Measurements from ENCODE around the gene ADGRF4. TPM values are rescaled to one million over a fixed set of nuclear protein-coding genes. Genes with fewer than 3 reads are reported as not detected.
A peak's percentile ranks its signal among the peaks of the same experiment; 100 is the strongest.

Gene ADGRF4, protein sequence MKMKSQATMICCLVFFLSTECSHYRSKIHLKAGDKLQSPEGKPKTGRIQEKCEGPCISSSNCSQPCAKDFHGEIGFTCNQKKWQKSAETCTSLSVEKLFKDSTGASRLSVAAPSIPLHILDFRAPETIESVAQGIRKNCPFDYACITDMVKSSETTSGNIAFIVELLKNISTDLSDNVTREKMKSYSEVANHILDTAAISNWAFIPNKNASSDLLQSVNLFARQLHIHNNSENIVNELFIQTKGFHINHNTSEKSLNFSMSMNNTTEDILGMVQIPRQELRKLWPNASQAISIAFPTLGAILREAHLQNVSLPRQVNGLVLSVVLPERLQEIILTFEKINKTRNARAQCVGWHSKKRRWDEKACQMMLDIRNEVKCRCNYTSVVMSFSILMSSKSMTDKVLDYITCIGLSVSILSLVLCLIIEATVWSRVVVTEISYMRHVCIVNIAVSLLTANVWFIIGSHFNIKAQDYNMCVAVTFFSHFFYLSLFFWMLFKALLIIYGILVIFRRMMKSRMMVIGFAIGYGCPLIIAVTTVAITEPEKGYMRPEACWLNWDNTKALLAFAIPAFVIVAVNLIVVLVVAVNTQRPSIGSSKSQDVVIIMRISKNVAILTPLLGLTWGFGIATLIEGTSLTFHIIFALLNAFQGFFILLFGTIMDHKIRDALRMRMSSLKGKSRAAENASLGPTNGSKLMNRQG
- total RNA-seq (not detected), polyA plus RNA-seq (not detected)

DNA sequence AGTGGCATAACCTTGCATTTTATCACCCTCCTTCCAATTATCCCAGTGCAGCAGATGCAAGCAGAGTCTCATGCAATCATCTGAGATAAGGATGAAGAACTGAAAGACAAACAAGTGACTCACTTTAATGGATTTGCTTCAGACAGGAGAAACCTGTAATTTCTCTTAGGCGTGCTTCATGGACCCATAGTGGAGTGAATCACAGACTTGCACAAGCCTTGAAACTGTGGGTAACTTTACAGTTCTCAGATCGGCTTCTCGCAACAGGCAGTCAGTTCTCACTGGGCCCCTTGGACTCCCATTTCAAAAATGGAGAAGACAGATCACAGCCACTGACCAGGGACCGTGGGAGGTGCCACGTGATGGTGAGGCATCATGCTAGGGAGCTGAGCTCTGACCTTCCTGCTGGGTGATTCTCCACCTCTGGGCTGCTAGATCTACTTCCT is at the start of gene ADGRF4:
Gene ADGRF4 (plus strand): TSS at position 239 of the 446 bp plus-strand sequence. CDS start 8,666 bp downstream, outside the sequence.
- no peaks in the 10 kb centered on the region for H3K27me3 ChIP-seq (ENCODE audit: insufficient read depth, low read length, poor library complexity, severe bottlenecking)
- no peaks in the 10 kb centered on the region for H3K4me1 ChIP-seq (ENCODE audit: insufficient read depth, low read length)
- H3K9me3 Mint-ChIP-seq: no peaks in the 10 kb centered on the region
- no peak within 1 kb of the TSS for H3K27ac Mint-ChIP-seq
- H3K4me1 Mint-ChIP-seq: no peaks in the 10 kb centered on the region
- no peaks in the 10 kb centered on the region for H3K36me3 Mint-ChIP-seq
- no peaks in the 10 kb centered on the region for H3K36me3 ChIP-seq (ENCODE audit: insufficient read depth, low read length)
- H3K27ac ChIP-seq (ENCODE audit: low read depth, low read length): no peak within 1 kb of the TSS
- H3K4me3 Mint-ChIP-seq: no peak within 1 kb of the TSS
- no peak for DNase-seq
- no peaks in the 10 kb centered on the region for H3K9me3 ChIP-seq (ENCODE audit: low read length)
- no peak within 1 kb of the TSS for H3K4me3 ChIP-seq (ENCODE audit: low read length)
- peaks cover 0 to 1% of the 10 kb centered on the region in 2 donors for H3K27me3 Mint-ChIP-seq
- ChIA-PET POLR2A (no interaction called here), CTCF (no interaction called here)

DNA sequence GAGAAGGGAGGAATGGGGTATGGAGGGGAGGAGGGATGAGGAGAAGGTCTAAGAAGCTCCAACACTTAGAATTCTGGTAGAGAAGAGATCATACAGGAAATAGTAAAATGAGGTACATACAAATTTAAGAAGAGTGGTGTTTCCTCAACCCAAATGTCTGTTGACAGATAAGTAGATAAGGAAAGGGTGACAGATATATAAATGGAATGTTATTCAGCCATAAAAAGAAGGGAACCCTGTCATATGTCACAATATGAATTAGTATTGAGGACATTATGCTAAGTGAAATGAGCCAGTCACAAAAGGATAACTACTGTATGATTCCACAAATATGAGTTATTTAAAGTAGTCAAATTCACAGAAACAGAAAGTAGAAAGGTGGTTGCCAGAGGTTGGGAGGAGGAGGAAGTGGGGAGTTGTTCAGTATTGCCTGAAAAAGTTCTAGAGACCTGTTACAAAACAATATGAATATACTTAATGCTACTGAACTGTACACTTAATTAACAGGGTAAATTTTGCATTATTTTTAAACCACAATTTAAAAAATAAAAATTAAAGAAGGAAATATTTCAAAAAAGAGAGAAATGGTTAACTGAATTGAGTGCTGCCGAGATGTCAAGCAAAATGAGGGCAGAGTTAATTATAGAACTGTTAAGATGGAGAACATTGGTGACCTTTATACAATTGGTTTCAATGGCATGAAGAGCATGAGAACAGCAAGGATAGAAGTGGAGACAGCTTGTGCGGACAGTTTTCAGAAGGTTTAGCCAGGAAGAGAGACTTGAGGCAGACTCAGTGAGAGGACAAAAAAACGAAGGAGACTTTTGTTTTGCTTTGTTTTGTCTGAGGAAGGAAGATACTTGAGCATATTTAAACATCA is 47.6 kb upstream of the ADGRF4 start:
- CTCF ChIA-PET: no interaction called here
- Histone ChIP-seq H3K4me3 (ENCODE audit: low read length) (no peak overlapping the region), H3K4me1 (ENCODE audit: insufficient read depth, low read length) (peaks cover 11% of the 10 kb centered on the region), H3K36me3 (ENCODE audit: insufficient read depth, low read length) (no peaks in the 10 kb centered on the region), H3K27me3 (ENCODE audit: insufficient read depth, low read length, poor library complexity, severe bottlenecking) (no peaks in the 10 kb centered on the region), H3K27ac (ENCODE audit: low read depth, low read length) (no peak overlapping the region), H3K9me3 (ENCODE audit: low read length) (no peaks in the 10 kb centered on the region)
- Mint-ChIP-seq H3K27ac (no peak overlapping the region), H3K4me1 (peaks cover 0 to under 1% (median 0%) of the 10 kb centered on the region in 3 donors), H3K9me3 (no peaks in the 10 kb centered on the region), H3K4me3 (no peak overlapping the region), H3K27me3 (no peaks in the 10 kb centered on the region), H3K36me3 (no peaks in the 10 kb centered on the region)
- no peak for DNase-seq
- POLR2A ChIA-PET: no interaction called here

DNA sequence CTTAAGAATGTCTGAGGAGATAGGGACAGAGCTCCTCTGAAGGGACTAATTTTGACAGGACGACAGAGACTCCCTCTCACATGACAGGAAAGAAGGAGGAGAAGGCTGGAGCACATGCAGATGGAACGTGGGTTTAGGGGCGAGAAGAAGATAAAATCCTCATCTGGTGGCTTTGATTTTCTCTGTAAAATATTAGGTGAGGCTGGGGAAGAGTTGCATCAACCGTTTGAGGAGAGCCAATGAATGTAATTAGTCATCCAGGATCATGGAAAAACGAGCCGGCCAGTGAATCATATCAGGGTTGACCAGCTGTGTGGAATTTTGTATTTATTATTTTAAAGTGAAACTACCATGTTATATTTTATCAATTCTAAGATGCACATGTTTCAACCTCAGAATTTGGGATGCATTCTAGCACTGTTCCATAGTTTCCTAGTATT is 46.9 kb upstream of the ADGRF4 start:
- no peak overlapping the region for H3K4me3 Mint-ChIP-seq
- H3K36me3 ChIP-seq (ENCODE audit: insufficient read depth, low read length): no peaks in the 10 kb centered on the region
- no peaks in the 10 kb centered on the region for H3K9me3 Mint-ChIP-seq
- H3K4me3 ChIP-seq (ENCODE audit: low read length): no peak overlapping the region
- H3K27me3 Mint-ChIP-seq: no peaks in the 10 kb centered on the region
- H3K36me3 Mint-ChIP-seq: no peaks in the 10 kb centered on the region
- DNase-seq: no peak
- H3K27ac Mint-ChIP-seq: no peak overlapping the region
- no peaks in the 10 kb centered on the region for H3K27me3 ChIP-seq (ENCODE audit: insufficient read depth, low read length, poor library complexity, severe bottlenecking)
- peaks cover 0 to 3% (median 0%) of the 10 kb centered on the region in 3 donors for H3K4me1 Mint-ChIP-seq
- peaks cover 11% of the 10 kb centered on the region for H3K4me1 ChIP-seq (ENCODE audit: insufficient read depth, low read length)
- H3K27ac ChIP-seq (ENCODE audit: low read depth, low read length): no peak overlapping the region
- POLR2A ChIA-PET: no interaction called here
- no peaks in the 10 kb centered on the region for H3K9me3 ChIP-seq (ENCODE audit: low read length)
- CTCF ChIA-PET: no interaction called here

DNA sequence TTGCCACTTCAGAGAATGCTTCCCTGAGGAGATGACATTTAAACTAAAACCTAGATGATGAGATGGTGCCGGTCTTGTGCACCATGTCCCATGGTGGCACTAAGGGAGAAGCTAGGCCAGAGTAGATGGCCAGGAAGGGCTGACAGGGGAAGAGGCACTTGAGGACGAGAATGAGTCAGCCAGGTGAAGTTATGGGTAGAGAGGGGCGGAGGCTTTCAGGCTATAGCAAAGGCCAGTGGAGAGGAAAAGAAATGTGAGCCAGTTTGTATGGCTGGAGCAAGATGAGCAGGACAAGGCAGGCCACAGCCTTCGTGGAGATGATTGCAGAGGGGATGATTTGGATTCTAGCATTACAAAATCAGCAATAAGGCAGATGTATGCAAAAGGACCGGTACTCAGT is 44.7 kb upstream of the ADGRF4 start:
- Histone ChIP-seq H3K36me3 (ENCODE audit: insufficient read depth, low read length) (no peaks in the 10 kb centered on the region), H3K27me3 (ENCODE audit: insufficient read depth, low read length, poor library complexity, severe bottlenecking) (no peaks in the 10 kb centered on the region), H3K27ac (ENCODE audit: low read depth, low read length) (no peak overlapping the region), H3K4me3 (ENCODE audit: low read length) (no peak overlapping the region), H3K4me1 (ENCODE audit: insufficient read depth, low read length) (peaks cover 11% of the 10 kb centered on the region), H3K9me3 (ENCODE audit: low read length) (no peaks in the 10 kb centered on the region)
- ChIA-PET POLR2A (no interaction called here), CTCF (interaction anchor here (1.4 kb wide), 1 partner anchor 20 kb away, joined by 3 read pairs; no protein-coding TSS in a partner anchor)
- H3K4me1 Mint-ChIP-seq: peaks cover 0 to 3% (median 0%) of the 10 kb centered on the region in 3 donors
- DNase-seq: no peak
- no peaks in the 10 kb centered on the region for H3K9me3 Mint-ChIP-seq
- H3K27ac Mint-ChIP-seq: no peak overlapping the region
- no peak overlapping the region for H3K4me3 Mint-ChIP-seq
- peaks cover 0 to 1% (median 0%) of the 10 kb centered on the region in 3 donors for H3K36me3 Mint-ChIP-seq
- no peaks in the 10 kb centered on the region for H3K27me3 Mint-ChIP-seq

DNA sequence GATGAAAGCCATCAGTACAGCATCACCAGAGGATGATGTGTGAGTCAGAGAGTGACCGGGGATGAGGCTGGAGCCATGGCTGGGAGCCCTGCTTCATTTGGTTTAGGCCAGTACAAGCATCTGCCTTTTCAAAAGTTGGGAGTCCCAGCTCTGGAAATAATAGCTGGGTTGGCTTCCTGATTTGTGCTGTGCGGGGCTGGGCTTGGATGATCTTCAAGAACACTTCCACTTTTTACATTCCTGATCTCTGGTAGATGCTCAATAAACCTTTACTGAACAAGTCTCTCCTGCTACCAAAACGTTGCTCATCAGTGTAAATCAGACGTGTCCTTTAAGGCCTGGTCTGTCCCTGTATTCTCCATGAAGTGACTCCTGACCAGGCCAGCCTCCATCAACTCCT is 44.1 kb upstream of the ADGRF4 start:
- H3K27me3 ChIP-seq (ENCODE audit: insufficient read depth, low read length, poor library complexity, severe bottlenecking): no peaks in the 10 kb centered on the region
- no peak overlapping the region for H3K4me3 Mint-ChIP-seq
- peaks cover 11% of the 10 kb centered on the region for H3K4me1 ChIP-seq (ENCODE audit: insufficient read depth, low read length)
- peaks cover 0 to 3% (median 0%) of the 10 kb centered on the region in 3 donors for H3K4me1 Mint-ChIP-seq
- H3K9me3 Mint-ChIP-seq: no peaks in the 10 kb centered on the region
- H3K27ac Mint-ChIP-seq: no peak overlapping the region
- no peak overlapping the region for H3K27ac ChIP-seq (ENCODE audit: low read depth, low read length)
- ChIA-PET CTCF (interaction anchor here (0.6 kb wide), 1 partner anchor 190 kb away, joined by 3 read pairs; no protein-coding TSS in a partner anchor), POLR2A (no interaction called here)
- H3K36me3 Mint-ChIP-seq: peaks cover 0 to 1% (median 0%) of the 10 kb centered on the region in 3 donors
- H3K27me3 Mint-ChIP-seq: no peaks in the 10 kb centered on the region
- no peaks in the 10 kb centered on the region for H3K36me3 ChIP-seq (ENCODE audit: insufficient read depth, low read length)
- no peak for DNase-seq
- no peaks in the 10 kb centered on the region for H3K9me3 ChIP-seq (ENCODE audit: low read length)
- no peak overlapping the region for H3K4me3 ChIP-seq (ENCODE audit: low read length)

DNA sequence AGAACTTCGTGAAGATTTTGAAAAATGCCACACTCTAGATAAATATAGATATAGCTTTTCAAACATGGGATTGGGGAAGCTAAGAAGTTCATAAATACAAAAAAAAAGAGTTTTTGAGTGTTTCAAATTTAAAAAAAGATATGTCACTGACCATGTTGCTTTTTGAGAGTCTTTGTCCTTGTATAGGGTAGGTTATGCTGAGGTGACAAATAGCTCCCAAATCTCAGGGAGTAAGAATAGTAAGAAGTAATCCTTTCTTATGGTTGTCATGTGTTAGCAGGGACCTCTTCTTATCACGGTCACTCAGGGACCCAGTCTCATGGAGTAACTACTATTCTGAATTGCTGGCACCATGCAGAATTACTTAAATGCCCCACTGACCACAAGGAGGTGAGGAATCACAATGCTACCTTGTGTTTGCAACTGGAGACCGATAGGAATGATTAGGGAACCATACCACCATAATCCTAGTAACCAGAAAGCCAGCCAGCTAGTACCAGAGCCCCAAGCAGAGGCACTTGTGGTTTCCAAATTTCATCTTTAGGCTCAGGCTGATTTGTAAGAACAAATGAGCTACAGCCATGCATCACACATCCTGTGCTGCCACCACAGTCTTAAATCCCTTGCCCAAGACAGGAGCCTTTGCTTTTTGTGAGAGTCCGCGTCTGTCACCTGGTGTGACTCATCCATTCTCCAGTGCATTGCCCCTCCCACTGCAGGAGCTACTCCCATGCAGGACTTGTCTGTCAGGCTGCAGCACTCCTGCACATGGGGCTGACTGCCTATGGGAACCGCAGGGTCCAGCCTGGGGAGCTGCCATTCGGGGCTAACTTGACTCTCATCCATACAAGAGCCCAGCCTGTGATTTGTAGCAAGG is 42.4 kb upstream of the ADGRF4 start:
- no peaks in the 10 kb centered on the region for H3K27me3 ChIP-seq (ENCODE audit: insufficient read depth, low read length, poor library complexity, severe bottlenecking)
- POLR2A ChIA-PET: no interaction called here
- H3K4me1 ChIP-seq (ENCODE audit: insufficient read depth, low read length): peaks cover 5% of the 10 kb centered on the region
- Mint-ChIP-seq H3K4me1 (peaks cover 0 to 3% (median 0%) of the 10 kb centered on the region in 3 donors), H3K4me3 (no peak overlapping the region), H3K9me3 (no peaks in the 10 kb centered on the region), H3K36me3 (peaks cover 0 to 1% (median 0%) of the 10 kb centered on the region in 3 donors), H3K27ac (peak overlapping the region in 1 of 8 donors; percentile 17), H3K27me3 (peaks cover 0 to 4% of the 10 kb centered on the region in 2 donors)
- H3K4me3 ChIP-seq (ENCODE audit: low read length): no peak overlapping the region
- no peak overlapping the region for H3K27ac ChIP-seq (ENCODE audit: low read depth, low read length)
- CTCF ChIA-PET: interaction anchor here (1.1 kb wide), 1 partner anchor 24 kb away, joined by 3 read pairs; no protein-coding TSS in a partner anchor
- no peaks in the 10 kb centered on the region for H3K9me3 ChIP-seq (ENCODE audit: low read length)
- H3K36me3 ChIP-seq (ENCODE audit: insufficient read depth, low read length): no peaks in the 10 kb centered on the region
- peak in 2 of 5 donors; percentile 2 to 56 for DNase-seq

DNA sequence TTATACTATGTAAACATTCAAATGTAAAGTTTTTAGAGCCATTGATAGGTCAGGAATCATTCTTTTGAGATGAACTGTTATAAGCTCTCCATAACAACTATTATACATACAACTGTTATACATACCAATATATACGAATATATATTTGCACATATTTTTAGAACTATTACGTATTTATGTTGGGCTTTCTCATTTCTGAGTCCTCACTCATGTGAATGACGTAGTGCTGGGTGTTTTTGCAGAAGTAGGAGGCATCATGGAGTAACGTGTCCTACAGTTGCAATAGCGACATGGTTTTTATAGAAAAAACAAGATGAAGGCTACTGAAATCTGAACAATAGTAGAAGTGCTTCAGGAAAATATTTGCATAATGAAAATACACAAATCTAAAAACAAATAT is 36.4 kb upstream of the ADGRF4 start:
- no peaks in the 10 kb centered on the region for H3K9me3 Mint-ChIP-seq
- CTCF ChIA-PET: no interaction called here
- H3K27ac Mint-ChIP-seq: no peak overlapping the region
- H3K27ac ChIP-seq (ENCODE audit: low read depth, low read length): no peak overlapping the region
- no peaks in the 10 kb centered on the region for H3K9me3 ChIP-seq (ENCODE audit: low read length)
- DNase-seq: no peak
- no peaks in the 10 kb centered on the region for H3K4me1 ChIP-seq (ENCODE audit: insufficient read depth, low read length)
- peaks cover 0 to 1% (median 0%) of the 10 kb centered on the region in 3 donors for H3K36me3 Mint-ChIP-seq
- H3K36me3 ChIP-seq (ENCODE audit: insufficient read depth, low read length): no peaks in the 10 kb centered on the region
- no peaks in the 10 kb centered on the region for H3K4me1 Mint-ChIP-seq
- POLR2A ChIA-PET: no interaction called here
- peaks cover under 1% of the 10 kb centered on the region for H3K27me3 ChIP-seq (ENCODE audit: insufficient read depth, low read length, poor library complexity, severe bottlenecking)
- no peak overlapping the region for H3K4me3 Mint-ChIP-seq
- H3K4me3 ChIP-seq (ENCODE audit: low read length): no peak overlapping the region
- peaks cover 3 to 25% of the 10 kb centered on the region in 2 donors for H3K27me3 Mint-ChIP-seq

Data from CD8-positive, alpha-beta memory T cell (primary cell).